ENCODE results near the gene PPP1R8. TPM values are rescaled to one million over a fixed set of nuclear protein-coding genes. Genes with fewer than 3 reads are reported as not detected.

The PPP1R8 gene
- total RNA-seq, 1 donor from 2014 or later = 33.4 TPM

DNA sequence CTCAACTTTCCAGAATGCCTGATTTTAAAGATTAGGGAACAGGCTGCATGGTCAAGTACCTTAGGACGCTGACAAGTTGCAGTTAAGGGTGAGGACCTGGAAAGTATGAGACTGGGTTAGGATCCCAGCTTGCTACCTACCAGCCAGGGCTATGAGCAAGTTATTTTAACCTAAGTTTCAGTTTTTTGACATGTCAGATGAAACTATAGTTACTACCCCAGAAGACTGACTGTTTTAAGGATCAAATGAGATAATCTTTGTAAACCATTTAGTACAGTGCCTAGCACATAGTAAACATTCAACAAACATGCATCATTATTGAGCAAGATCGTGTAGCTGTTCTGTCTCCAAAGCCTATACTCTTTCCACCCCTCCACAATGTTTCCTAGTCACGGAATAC lies 56.2 kb downstream of the PPP1R8 start:
- no peaks in the 10 kb centered on the region for H3K9me3 ChIP-seq
- no peaks in the 10 kb centered on the region for H3K4me1 ChIP-seq
- no peak for TF ChIP-seq POLR2A (IDR thresholded peaks at IDR 0.05)
- TF ChIP-seq, protein P1, sequence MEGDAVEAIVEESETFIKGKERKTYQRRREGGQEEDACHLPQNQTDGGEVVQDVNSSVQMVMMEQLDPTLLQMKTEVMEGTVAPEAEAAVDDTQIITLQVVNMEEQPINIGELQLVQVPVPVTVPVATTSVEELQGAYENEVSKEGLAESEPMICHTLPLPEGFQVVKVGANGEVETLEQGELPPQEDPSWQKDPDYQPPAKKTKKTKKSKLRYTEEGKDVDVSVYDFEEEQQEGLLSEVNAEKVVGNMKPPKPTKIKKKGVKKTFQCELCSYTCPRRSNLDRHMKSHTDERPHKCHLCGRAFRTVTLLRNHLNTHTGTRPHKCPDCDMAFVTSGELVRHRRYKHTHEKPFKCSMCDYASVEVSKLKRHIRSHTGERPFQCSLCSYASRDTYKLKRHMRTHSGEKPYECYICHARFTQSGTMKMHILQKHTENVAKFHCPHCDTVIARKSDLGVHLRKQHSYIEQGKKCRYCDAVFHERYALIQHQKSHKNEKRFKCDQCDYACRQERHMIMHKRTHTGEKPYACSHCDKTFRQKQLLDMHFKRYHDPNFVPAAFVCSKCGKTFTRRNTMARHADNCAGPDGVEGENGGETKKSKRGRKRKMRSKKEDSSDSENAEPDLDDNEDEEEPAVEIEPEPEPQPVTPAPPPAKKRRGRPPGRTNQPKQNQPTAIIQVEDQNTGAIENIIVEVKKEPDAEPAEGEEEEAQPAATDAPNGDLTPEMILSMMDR (IDR thresholded peaks at IDR 0.05) = no peak
- TF ChIP-seq POLR2AphosphoS5 (IDR thresholded peaks at IDR 0.05; ENCODE audit: insufficient read depth in 1 of 2, low read depth in 1 of 2) = no peak
- no peak for DNase-seq (ENCODE audit: extremely low spot score in 2 of 2)
- peaks cover 0 to 16% of the 10 kb centered on the region in 2 donors for H3K36me3 ChIP-seq
- H3K27me3 ChIP-seq = no peaks in the 10 kb centered on the region
- H3K4me3 ChIP-seq = no peak overlapping the region
- H3K27ac ChIP-seq = no peak overlapping the region
- intact Hi-C loops (cut with DNase I) = no loop called here

DNA sequence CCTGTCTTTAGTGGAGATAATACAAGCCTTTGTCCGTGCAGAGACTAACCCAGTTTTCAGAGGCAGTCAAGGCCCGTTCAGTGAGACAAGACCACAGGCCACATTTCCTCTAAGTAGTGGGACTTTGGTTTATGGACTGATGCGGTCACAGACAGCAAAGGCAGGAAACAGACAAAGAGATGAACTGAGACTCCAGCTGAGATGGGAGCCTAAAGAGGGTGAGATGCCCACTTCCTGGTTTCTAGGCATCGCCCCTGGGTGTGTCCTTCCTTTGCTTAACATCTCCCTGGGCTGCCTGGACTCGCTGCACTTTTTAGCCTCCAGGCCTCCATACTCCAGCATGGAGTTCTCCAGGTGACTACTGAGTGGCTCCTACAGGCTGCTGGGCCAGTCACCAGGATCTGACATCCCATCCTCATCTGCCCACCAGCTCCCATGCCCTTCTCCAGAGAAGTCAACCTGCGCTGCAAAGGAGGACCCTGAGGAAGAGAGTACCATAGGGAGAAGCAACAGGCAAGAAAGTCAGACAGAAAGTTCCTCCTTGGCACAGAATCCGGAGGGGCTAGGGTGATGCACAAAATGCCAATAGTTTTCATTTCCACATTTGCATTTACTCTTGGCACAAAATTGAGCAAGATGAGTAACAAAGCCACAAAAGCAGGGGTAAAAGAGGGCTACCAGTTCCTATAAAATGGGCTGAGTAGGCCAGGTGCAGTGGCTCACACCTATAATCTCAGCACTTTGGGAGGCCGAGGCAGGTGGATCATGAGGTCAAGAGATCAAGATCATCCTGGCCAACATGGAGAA lies 56.8 kb downstream of the PPP1R8 start:
- no peak for TF ChIP-seq POLR2A (IDR thresholded peaks at IDR 0.05)
- TF ChIP-seq, protein P1 (IDR thresholded peaks at IDR 0.05) = no peak
- TF ChIP-seq POLR2AphosphoS5 (IDR thresholded peaks at IDR 0.05; ENCODE audit: insufficient read depth in 1 of 2, low read depth in 1 of 2) = no peak
- H3K4me3 ChIP-seq = no peak overlapping the region
- H3K4me1 ChIP-seq = no peaks in the 10 kb centered on the region
- DNase-seq (ENCODE audit: extremely low spot score in 2 of 2) = no peak
- intact Hi-C loops (cut with DNase I) = no loop called here
- H3K27ac ChIP-seq = no peak overlapping the region
- H3K9me3 ChIP-seq = no peaks in the 10 kb centered on the region
- no peaks in the 10 kb centered on the region for H3K27me3 ChIP-seq
- peaks cover 0 to 23% of the 10 kb centered on the region in 2 donors for H3K36me3 ChIP-seq

DNA sequence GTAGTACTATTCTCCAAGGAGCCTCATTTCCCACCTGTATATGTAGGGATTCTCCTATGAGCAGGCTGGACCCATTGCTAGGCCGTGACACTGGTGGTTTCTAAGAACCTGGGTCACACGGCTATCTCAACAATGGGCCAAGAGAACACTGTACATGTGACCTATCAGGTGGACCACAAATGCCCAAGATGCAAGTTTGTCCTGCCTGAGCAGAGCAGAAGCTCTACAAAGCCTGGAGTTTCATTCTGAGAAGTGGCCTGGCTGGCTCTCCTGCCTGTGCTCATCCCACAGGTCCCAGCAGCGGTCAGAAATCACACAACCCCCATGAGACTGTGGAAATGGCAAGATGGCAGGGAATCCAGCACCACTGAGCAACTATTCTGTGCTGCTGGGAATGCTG lies 58.9 kb downstream of the PPP1R8 start:
- DNase-seq (ENCODE audit: extremely low spot score in 2 of 2) = no peak
- Histone ChIP-seq H3K4me1 (no peaks in the 10 kb centered on the region), H3K27ac (no peak overlapping the region), H3K4me3 (no peak overlapping the region), H3K9me3 (no peaks in the 10 kb centered on the region), H3K27me3 (no peaks in the 10 kb centered on the region), H3K36me3 (peaks cover 0 to 44% of the 10 kb centered on the region in 2 donors)
- intact Hi-C loops (cut with DNase I) = no loop called here
- TF ChIP-seq, protein P1 (IDR thresholded peaks at IDR 0.05) = no peak
- TF ChIP-seq POLR2A (IDR thresholded peaks at IDR 0.05) (no peak), POLR2AphosphoS5 (IDR thresholded peaks at IDR 0.05; ENCODE audit: insufficient read depth in 1 of 2, low read depth in 1 of 2) (no peak)

DNA sequence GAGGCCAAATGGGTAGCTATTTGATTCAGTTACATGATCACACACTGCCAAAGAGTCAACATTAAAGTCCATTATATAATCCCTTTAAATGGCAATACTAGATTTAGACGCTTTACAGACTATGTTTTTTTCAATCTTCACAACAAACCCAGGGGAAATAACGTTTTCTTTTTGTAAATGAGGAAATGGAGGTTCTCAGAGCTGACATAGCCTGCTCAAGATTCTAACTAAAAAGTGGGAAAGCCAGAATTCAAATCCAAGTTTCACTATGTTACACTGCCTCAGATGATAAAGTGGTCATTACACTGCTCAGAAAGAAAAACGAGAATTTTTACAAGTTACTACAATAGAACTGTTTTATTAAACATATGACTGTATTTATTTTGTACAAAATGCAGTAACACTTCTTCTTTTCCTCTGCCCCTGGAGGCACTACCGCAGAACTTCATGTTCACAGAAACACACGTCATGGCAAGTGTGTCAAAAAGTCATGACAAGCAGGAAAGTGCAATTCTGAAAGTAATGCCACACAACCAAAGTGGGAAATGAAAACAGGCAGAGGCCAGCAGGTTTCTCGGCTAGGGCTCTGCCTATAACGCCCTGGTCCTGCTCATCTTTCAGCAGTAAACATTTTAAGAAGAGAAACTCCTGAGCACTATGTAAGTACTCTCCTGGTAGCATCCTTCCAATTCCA lies 60.8 kb downstream of the PPP1R8 start:
- no peaks in the 10 kb centered on the region for H3K9me3 ChIP-seq
- H3K36me3 ChIP-seq = peaks cover 0 to 60% of the 10 kb centered on the region in 2 donors
- DNase-seq (ENCODE audit: extremely low spot score in 2 of 2) = no peak
- intact Hi-C loops (cut with DNase I) = no loop called here
- TF ChIP-seq, protein P1 (IDR thresholded peaks at IDR 0.05) = no peak
- TF ChIP-seq POLR2A (IDR thresholded peaks at IDR 0.05) = no peak
- no peak for TF ChIP-seq POLR2AphosphoS5 (IDR thresholded peaks at IDR 0.05; ENCODE audit: insufficient read depth in 1 of 2, low read depth in 1 of 2)
- H3K27me3 ChIP-seq = no peaks in the 10 kb centered on the region
- no peaks in the 10 kb centered on the region for H3K4me1 ChIP-seq
- H3K27ac ChIP-seq = no peak overlapping the region
- H3K4me3 ChIP-seq = no peak overlapping the region

DNA sequence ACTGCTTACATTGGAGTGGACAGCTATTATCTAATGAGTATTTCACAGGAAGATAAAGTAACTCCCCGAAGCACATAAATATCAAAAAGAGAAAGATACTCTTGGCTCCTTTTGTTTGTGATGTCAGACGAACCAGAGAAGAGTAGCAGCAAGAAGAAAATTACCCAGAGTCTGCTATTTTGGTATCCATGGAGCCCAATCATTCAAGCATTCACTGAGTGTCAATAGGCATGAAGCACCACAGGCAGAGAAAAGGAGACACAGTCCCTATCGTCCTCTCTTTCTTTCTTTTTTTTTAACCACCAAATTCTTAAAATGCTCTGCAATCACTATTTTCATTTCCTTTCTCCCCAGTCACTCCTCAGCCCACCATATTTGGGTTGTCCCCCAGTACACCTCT lies 63.9 kb downstream of the PPP1R8 start:
- Histone ChIP-seq H3K27ac (no peak overlapping the region), H3K9me3 (no peaks in the 10 kb centered on the region), H3K27me3 (no peaks in the 10 kb centered on the region), H3K4me1 (no peaks in the 10 kb centered on the region), H3K36me3 (peaks cover 0 to 74% of the 10 kb centered on the region in 2 donors), H3K4me3 (no peak overlapping the region)
- intact Hi-C loops (cut with DNase I) = no loop called here
- TF ChIP-seq POLR2A (IDR thresholded peaks at IDR 0.05) (no peak), POLR2AphosphoS5 (IDR thresholded peaks at IDR 0.05; ENCODE audit: insufficient read depth in 1 of 2, low read depth in 1 of 2) (no peak)
- TF ChIP-seq, protein P1 (IDR thresholded peaks at IDR 0.05) = no peak
- DNase-seq (ENCODE audit: extremely low spot score in 2 of 2) = no peak
